H9 (cell line): ENCODE measurements around the gene LARP1. TPM values are rescaled to one million over a fixed set of nuclear protein-coding genes. Genes with fewer than 3 reads are reported as not detected.

Experiments
- DNase-seq: peaks from one replicate; pipeline ENCODE4 v3.0.0-alpha.2; 2017
- H2AFZ ChIP-seq: one replicate; pipeline ENCODE4 v1.6.1; 2013; ENCODE audit warnings: mild to moderate bottlenecking, low read length, control low read depth, moderate library complexity
- H2AK5ac ChIP-seq: 2 replicates; pipeline ENCODE4 v1.6.1; 2013; ENCODE audit warnings: low read length, control low read depth, mixed read lengths; ENCODE audit not compliant: insufficient read length
- H2BK120ac ChIP-seq: one replicate; pipeline ENCODE4 v1.6.1; 2013; ENCODE audit warnings: low read depth, mild to moderate bottlenecking, low read length, control low read depth, inconsistent platforms; ENCODE audit not compliant: poor library complexity, severe bottlenecking
- H2BK12ac ChIP-seq: 2 replicates; pipeline ENCODE4 v1.6.1; 2013; ENCODE audit warnings: low read length, control low read depth, mixed read lengths, low read depth; ENCODE audit not compliant: insufficient read length
- H2BK15ac ChIP-seq: 2 replicates; pipeline ENCODE4 v1.6.1; 2013; ENCODE audit warnings: low read depth, low read length, control low read depth
- H2BK20ac ChIP-seq: one replicate; pipeline ENCODE4 v1.6.1; 2013; ENCODE audit warnings: low read depth, mild to moderate bottlenecking, low read length, control low read depth, inconsistent platforms; ENCODE audit not compliant: poor library complexity, severe bottlenecking
- H2BK5ac ChIP-seq: 2 replicates; pipeline ENCODE4 v1.6.1; 2013; ENCODE audit warnings: low read length, control low read depth, mixed read lengths; ENCODE audit not compliant: insufficient read length
- H3K14ac ChIP-seq: 2 replicates; pipeline ENCODE4 v1.6.1; 2013; ENCODE audit warnings: low read length, control low read depth; ENCODE audit not compliant: insufficient read depth
- H3K18ac ChIP-seq: 2 replicates; pipeline ENCODE4 v1.6.1; 2013; ENCODE audit warnings: low read depth, mild to moderate bottlenecking, mixed read lengths, low read length, control low read depth; ENCODE audit not compliant: insufficient read length
- H3K23ac ChIP-seq: 2 replicates; pipeline ENCODE4 v1.6.1; 2013; ENCODE audit warnings: low read length, control low read depth, mixed read lengths, low read depth; ENCODE audit not compliant: insufficient read length
- H3K23me2 ChIP-seq: 2 replicates; pipeline ENCODE4 v1.6.1; 2013; ENCODE audit warnings: low read depth, mild to moderate bottlenecking, mixed read lengths, low read length, control low read depth; ENCODE audit not compliant: insufficient read length, poor library complexity, severe bottlenecking
- H3K27ac ChIP-seq: 2 replicates; pipeline ENCODE4 v1.5.1; 2013; ENCODE audit warnings: low read length, control low read depth, mixed read lengths, low read depth; ENCODE audit not compliant: insufficient read length
- H3K27me3 ChIP-seq: 2 replicates; pipeline ENCODE4 v1.6.1; 2013; ENCODE audit warnings: low read length, control low read depth, inconsistent platforms; ENCODE audit not compliant: insufficient read depth
- H3K4ac ChIP-seq: 2 replicates; pipeline ENCODE4 v1.6.1; 2013; ENCODE audit warnings: low read depth, mild to moderate bottlenecking, control low read depth, inconsistent platforms, low read length, moderate library complexity
- H3K4me1 ChIP-seq: 2 replicates; pipeline ENCODE4 v1.6.1; 2013; ENCODE audit warnings: low read length, control low read depth, inconsistent platforms; ENCODE audit not compliant: insufficient read depth
- H3K4me2 ChIP-seq: 2 replicates; pipeline ENCODE4 v1.6.1; 2013; ENCODE audit warnings: low read length, control low read depth, mixed read lengths; ENCODE audit not compliant: insufficient read length, insufficient read depth
- H3K56ac ChIP-seq: 2 replicates; pipeline ENCODE4 v1.6.1; 2013; ENCODE audit warnings: low read depth, mild to moderate bottlenecking, mixed read lengths, low read length, control low read depth; ENCODE audit not compliant: insufficient read length
- H3K79me1 ChIP-seq: 2 replicates; pipeline ENCODE4 v1.6.1; 2013; ENCODE audit warnings: low read depth, mild to moderate bottlenecking, moderate library complexity, low read length, control low read depth, inconsistent platforms; ENCODE audit not compliant: insufficient read depth, poor library complexity, severe bottlenecking
- H3K79me2 ChIP-seq: 2 replicates; pipeline ENCODE4 v1.6.1; 2013; ENCODE audit warnings: low read length, control low read depth, inconsistent platforms; ENCODE audit not compliant: insufficient read depth
- H3K9ac ChIP-seq: 2 replicates; pipeline ENCODE4 v1.6.1; 2013; ENCODE audit warnings: low read length, control low read depth, mixed read lengths; ENCODE audit not compliant: insufficient read length; ENCODE audit errors: extremely low read depth
- H3K9me3 ChIP-seq: one replicate; pipeline ENCODE4 v1.6.1; 2013; ENCODE audit warnings: low read depth, low read length, inconsistent platforms; ENCODE audit not compliant: control insufficient read depth
- H3T11ph ChIP-seq: one replicate; pipeline ENCODE4 v1.6.1; 2013; ENCODE audit warnings: mild to moderate bottlenecking, low read length, control low read depth, inconsistent platforms
- H4K20me1 ChIP-seq: one replicate; pipeline ENCODE4 v1.6.1; 2013; ENCODE audit not compliant: control insufficient read depth, insufficient read length, insufficient read depth
- H4K5ac ChIP-seq: 2 replicates; pipeline ENCODE4 v1.6.1; 2013; ENCODE audit warnings: low read depth, mild to moderate bottlenecking, mixed read lengths, low read length, control low read depth; ENCODE audit not compliant: insufficient read length
- H4K8ac ChIP-seq: replicated peaks from 2 replicates; pipeline ENCODE4 v1.6.1; 2013; ENCODE audit warnings: low read length, control low read depth, mixed read lengths, low read depth; ENCODE audit not compliant: insufficient read length
- H4K91ac ChIP-seq: 2 replicates; pipeline ENCODE4 v1.6.1; 2013; ENCODE audit warnings: low read depth, mild to moderate bottlenecking, moderate library complexity, mixed read lengths, low read length, control low read depth; ENCODE audit not compliant: insufficient read length
- H3K27ac Mint-ChIP-seq, 3 experiments: 2 replicates in 2 of 3; 3 replicates in 1 of 3; pipeline ENCODE4 v1.8.0; 2020 to 2021; ENCODE audit warnings: mixed read lengths in 3 of 3, mild to moderate bottlenecking in 1 of 3, moderate library complexity in 1 of 3
- H3K27me3 Mint-ChIP-seq: 2 replicates; pipeline ENCODE4 v1.8.0; 2021; ENCODE audit warnings: low read depth, mild to moderate bottlenecking, moderate library complexity, mixed read lengths
- H3K36me3 Mint-ChIP-seq, 3 experiments: 2 replicates in 2 of 3; 3 replicates in 1 of 3; pipeline ENCODE4 v1.8.0; 2020 to 2021; ENCODE audit warnings: low read depth in 3 of 3, mixed read lengths in 3 of 3; ENCODE audit not compliant: insufficient read depth in 1 of 3
- H3K4me1 Mint-ChIP-seq, 2 experiments: 2 replicates each; pipeline ENCODE4 v1.8.0; 2020; ENCODE audit warnings: mixed read lengths in 2 of 2
- H3K4me3 Mint-ChIP-seq, 2 experiments: 2 replicates in 1 of 2; 3 replicates in 1 of 2; pipeline ENCODE4 v1.8.0; 2020 to 2021; ENCODE audit warnings: mild to moderate bottlenecking in 2 of 2, mixed read lengths in 2 of 2, moderate library complexity in 1 of 2
- H3K9me3 Mint-ChIP-seq, 2 experiments: 2 replicates in 1 of 2; 3 replicates in 1 of 2; pipeline ENCODE4 v1.8.0; 2020; ENCODE audit warnings: mild to moderate bottlenecking in 2 of 2, mixed read lengths in 2 of 2, moderate library complexity in 1 of 2
- WGBS: extraction: QIAGEN DNeasy Blood & Tissue Kit; methylation state at CpG from one replicate; pipeline ENCODE4 v1.1.7; 2013; ENCODE audit warnings: missing lambda C conversion rate, low lambda C conversion rate, mixed read lengths; ENCODE audit not compliant: insufficient read length; ENCODE audit errors: extremely low coverage; 5-methylcytosine and 5-hydroxymethylcytosine counted together
- total RNA-seq: library from RNA; stranded (reverse); gene quantifications from 2 replicates; pipeline ENCODE4 v1.2.1, GENCODE V29; 2021
- TF ChIP-seq, protein P1 (sequence below): fragments of 200-600 bp; sonication (generic); conservative IDR thresholded peaks from 3 replicates; pipeline ENCODE4 v1.8.0; 2021; ENCODE audit warnings: antibody characterized with exemption, mild to moderate bottlenecking

Gene LARP1
- total RNA-seq, 1 experiment from 2014 or later, result 405 TPM

DNA sequence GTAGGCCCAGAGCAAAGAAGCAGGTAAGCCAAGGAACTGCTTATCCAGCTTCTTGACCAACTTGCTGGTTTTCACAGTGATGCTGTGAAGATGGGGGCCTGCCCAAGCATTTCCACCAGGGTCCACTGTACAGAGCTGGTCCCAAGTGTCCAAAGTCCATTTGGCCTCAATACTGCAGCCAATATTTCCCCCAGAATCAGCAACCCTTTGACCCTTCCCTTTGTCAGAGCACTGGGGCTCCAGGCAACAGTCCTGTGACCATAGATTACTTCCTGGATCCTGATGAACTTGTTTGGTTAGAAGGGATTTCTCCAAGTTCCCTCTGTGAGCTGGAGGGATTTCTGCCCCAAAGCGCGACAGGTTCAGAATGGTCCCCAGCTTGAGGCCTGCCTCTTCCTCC lies 68.9 kb downstream of the LARP1 start:
- DNase-seq, result no peak
- WGBS, result no CpG with 5 or more reads among the region's 2 CpGs
- peaks cover 6 to 13% of the 10 kb centered on the region in 2 experiments for H3K4me1 Mint-ChIP-seq

More for the DNA sequence above, 68.9 kb downstream of the LARP1 start:
- Histone ChIP-seq H3T11ph (no peak overlapping the region), H3K27ac (no peak overlapping the region), H3K23me2 (no peaks in the 10 kb centered on the region), H3K23ac (no peak overlapping the region), H3K56ac (no peak overlapping the region), H2BK15ac (no peak overlapping the region), H4K20me1 (no peaks in the 10 kb centered on the region), H3K18ac (no peak overlapping the region), H2BK120ac (no peak overlapping the region), H3K79me2 (no peaks in the 10 kb centered on the region), H3K27me3 (no peaks in the 10 kb centered on the region), H3K9ac (no peak overlapping the region), H2BK20ac (no peak overlapping the region), H3K4ac (no peak overlapping the region), H4K91ac (no peak overlapping the region), H3K14ac (no peak overlapping the region), H3K4me1 (no peaks in the 10 kb centered on the region), H4K8ac (no peak overlapping the region), H3K9me3 (no peaks in the 10 kb centered on the region), H2AK5ac (no peak overlapping the region), H3K4me2 (no peak overlapping the region), H3K79me1 (no peaks in the 10 kb centered on the region), H4K5ac (no peak overlapping the region), H2BK12ac (no peak overlapping the region), H2BK5ac (no peak overlapping the region), H2AFZ (no peak overlapping the region)
- Mint-ChIP-seq H3K4me3 (no peak overlapping the region), H3K9me3 (no peaks in the 10 kb centered on the region; a peak in 1 of 5 replicates), H3K27me3 (no peaks in the 10 kb centered on the region), H3K36me3 (peaks cover 11 to 61% (median 40%) of the 10 kb centered on the region in 3 experiments; a peak in 6 of 7 replicates), H3K27ac (no peak overlapping the region)
- TF ChIP-seq, protein P1, sequence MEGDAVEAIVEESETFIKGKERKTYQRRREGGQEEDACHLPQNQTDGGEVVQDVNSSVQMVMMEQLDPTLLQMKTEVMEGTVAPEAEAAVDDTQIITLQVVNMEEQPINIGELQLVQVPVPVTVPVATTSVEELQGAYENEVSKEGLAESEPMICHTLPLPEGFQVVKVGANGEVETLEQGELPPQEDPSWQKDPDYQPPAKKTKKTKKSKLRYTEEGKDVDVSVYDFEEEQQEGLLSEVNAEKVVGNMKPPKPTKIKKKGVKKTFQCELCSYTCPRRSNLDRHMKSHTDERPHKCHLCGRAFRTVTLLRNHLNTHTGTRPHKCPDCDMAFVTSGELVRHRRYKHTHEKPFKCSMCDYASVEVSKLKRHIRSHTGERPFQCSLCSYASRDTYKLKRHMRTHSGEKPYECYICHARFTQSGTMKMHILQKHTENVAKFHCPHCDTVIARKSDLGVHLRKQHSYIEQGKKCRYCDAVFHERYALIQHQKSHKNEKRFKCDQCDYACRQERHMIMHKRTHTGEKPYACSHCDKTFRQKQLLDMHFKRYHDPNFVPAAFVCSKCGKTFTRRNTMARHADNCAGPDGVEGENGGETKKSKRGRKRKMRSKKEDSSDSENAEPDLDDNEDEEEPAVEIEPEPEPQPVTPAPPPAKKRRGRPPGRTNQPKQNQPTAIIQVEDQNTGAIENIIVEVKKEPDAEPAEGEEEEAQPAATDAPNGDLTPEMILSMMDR, result no peak
